Inflammatory macrophage treated with lipopolysaccharide for 1 hour (primary cell): ENCODE data around the gene CLCNKB.

Experiments used
- DNase-seq, 2 donors: peaks; one replicate each; pipeline ENCODE4 v3.0.0-alpha.2; 2020 to 2022

CLCNKB gene

DNA sequence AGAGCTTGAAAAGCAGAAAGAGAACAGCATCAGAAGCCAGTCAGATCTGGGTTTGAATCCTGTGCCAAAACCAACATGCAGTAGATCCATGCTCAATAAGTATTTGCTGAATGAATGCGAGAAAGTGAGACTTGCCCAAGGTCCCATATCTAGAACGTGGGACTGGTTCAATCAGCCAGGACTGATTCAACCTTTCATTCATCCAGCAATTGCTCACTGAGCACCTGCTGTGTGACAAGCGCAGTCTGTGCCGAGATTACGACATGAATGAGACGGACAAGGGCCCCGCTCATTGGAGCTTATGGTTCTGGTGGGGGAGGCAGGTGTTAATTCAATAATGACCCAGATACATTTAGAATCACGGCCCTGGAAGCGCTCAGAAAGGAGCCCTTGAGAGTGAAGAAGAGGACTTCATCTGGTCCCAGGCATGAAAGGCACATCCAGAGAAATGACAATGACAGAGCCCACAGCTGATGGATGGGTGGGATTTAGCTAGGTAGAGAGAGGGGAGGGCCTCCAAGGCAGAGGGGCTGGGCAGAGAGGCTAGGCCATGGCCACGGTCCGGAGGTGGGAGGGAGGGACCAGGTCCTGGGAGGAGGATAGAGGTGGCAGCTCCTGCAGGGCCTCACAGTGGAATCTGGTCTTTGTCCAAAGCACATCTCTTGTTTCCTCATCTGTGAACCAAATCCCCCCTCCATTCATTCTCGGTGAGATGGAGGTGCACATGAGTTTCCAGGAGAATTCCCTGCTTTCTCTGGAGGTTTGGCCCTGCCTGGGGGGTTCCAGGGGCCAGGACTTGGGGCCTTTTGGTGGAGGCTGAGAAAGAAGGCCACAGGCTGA lies 34.0 kb downstream of the CLCNKB start:
- no peak for DNase-seq

GRCh38 chr1:16078925-16079656 lies 35.5 kb downstream of the CLCNKB start:
- peak; percentile 22 to 72 for DNase-seq

DNA sequence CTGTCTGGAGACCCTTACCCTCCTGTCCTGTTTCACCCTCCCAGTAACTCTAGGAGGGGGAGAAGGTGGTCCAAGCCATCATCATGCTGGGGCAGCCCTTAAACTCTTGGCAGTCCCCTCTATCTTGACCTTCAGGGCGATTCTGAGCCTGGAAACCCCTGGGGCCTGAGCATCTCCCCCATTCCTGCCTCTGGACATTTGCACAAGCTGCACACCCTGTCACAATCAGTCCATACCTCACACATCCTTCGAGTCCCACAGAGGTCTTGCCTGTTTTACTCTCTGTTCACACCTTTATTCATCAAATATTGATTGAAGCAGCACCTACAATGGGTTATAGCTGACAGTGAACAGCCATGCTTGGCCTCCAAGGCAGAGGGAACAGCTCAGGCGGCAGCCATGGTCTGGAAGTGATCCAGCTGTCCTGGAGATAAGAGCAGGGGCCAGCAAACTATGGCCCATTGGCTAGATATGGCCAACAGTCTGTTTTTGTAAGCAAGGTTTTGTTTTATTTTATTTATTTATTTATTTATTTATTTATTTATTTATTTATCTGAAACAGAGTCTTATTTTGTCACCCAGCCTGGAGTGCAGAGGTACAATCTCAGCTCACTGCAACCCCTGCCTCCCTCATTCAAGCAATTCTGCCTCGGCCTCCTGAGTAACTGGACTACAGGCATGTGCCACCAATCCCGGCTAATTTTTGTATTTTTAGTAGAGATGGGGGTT lies 37.0 kb downstream of the CLCNKB start:
- DNase-seq, result no peak

GRCh38 chr1:16081636-16082035 lies 38.1 kb downstream of the CLCNKB start:
- no peak for DNase-seq

GRCh38 chr1:16082283-16083038 lies 38.9 kb downstream of the CLCNKB start:
- DNase-seq, result peak; percentile 29 to 90

DNA sequence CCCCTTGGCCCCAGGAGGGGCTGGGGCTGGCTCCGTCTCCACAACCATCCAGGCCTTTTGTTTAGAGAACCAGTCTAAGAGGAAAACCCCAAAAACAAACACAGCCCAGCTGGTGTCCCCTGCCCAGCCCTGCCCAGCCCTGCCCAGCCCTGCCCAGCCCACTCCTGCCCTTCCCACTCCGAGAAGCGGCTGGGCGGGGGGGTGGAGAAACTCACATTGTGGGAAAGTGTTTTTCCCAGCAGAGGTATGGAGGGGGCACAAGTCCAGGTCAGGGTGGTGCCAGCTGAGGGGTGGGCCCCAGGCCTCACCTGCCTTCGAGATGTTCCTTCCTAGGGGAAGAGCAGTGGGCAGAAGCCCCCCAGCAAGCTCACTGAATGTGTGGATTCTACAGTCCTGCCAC lies 39.9 kb downstream of the CLCNKB start:
- no peak for DNase-seq

DNA sequence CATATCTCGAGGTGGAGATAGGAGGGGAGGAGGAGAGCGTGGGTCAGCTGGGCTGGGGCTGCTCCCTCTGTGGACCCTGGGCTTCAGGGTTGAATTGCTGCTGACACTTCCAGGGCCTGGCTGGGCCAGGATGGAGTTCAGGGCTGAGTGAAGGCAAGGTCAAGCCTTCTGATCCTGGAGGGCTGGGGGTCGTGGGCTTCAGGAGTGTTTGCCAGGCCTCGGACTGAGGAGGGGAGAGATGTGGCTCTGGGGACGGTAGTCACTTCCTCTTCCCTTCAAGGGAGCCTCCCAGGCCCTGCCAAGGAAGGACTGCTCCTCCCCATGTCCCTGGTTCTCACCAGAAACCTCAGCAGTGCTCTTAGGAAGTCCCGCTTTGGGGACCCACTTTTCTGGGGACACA lies 41.9 kb downstream of the CLCNKB start:
- peak in 1 of 2 donors; percentile 16 for DNase-seq

DNA sequence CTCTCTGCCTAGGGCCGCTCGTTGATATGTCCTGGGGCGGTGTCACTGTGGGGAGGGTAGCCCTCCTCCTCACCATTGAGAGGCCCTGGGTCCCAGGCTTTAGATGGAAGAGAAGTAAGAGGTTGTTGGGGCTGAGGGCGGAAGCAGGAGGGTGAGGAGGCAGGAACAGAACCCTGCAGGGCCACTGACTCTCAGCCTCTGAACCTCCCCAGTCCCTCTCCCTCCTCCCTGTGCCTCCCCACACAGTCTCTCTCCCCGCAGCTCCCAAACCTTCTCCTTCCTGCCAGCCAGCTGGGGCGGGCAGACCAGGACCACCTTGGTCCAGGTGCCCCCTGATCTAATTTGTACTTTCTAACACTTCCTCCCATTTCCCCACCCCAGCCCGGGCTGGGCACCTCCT lies 44.2 kb downstream of the CLCNKB start:
- no peak for DNase-seq

- no peak for DNase-seq
Measured at GRCh38 chr1:16088351-16088911, 44.8 kb downstream of the CLCNKB start.

DNA sequence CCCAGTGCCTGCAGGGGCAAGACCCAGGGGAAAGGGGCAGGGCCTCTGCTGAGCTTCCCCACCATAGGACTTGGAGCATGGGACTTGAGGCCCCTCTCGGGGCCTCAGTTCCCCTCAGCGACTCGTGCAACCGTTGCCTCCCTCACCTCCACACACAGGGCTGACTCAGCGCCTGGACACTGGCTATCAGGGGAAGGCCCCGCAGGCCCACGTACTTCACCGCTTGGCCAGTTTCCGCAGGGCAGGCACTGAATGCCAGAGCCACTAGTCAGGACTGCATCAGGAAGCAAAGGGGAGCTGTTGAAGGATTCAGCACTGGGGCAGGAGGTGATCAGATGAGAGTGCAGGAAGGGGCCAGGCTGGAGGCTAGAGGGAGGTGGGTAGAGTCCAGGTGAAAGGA lies 45.4 kb downstream of the CLCNKB start:
- no peak for DNase-seq

GRCh38 chr1:16090076-16090826 lies 46.7 kb downstream of the CLCNKB start:
- DNase-seq, result no peak

DNA sequence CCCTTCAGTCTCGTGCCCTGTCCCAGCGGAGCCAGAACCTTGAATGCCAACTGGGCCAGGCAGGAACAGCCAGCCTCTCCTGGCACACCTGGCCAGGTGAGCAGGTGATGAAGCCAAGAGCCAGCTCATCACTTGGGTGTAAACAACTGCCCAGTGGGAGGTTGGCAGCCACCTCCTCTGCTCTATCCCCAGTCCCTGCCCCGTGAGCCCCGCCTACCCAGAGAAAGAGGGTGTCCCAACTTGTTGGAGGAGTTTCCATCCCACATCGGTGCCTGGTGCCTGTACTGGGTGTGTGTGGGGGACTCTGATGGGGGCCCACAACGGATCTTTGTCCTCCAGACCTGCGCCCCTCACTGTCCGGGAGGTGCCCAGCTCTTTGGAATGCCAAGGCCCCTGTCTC lies 47.7 kb downstream of the CLCNKB start:
- no peak for DNase-seq

- DNase-seq, result no peak
Measured at GRCh38 chr1:16092097-16092922, 48.7 kb downstream of the CLCNKB start.

GRCh38 chr1:16092923-16093511 lies 49.4 kb downstream of the CLCNKB start:
- DNase-seq, result no peak

DNA sequence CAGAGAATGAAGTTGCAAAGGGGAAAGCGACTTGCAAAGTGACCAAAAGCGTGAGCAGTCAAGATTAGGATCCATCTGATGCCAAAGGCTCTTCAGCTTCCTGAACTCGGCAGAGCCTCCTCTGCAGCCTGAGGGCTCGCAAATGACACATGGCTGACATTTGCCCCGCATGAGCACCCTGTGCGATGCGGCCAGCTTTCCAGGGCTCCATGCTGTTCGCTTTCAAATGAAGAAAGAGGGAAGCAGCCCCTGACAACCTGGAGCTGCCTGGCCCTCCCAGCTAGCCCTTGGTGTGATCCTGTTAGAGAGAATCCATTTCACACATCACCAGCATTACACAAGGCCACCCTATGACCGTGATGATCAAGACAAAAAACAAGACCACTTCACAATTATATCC lies 50.0 kb downstream of the CLCNKB start:
- DNase-seq, result no peak

DNA sequence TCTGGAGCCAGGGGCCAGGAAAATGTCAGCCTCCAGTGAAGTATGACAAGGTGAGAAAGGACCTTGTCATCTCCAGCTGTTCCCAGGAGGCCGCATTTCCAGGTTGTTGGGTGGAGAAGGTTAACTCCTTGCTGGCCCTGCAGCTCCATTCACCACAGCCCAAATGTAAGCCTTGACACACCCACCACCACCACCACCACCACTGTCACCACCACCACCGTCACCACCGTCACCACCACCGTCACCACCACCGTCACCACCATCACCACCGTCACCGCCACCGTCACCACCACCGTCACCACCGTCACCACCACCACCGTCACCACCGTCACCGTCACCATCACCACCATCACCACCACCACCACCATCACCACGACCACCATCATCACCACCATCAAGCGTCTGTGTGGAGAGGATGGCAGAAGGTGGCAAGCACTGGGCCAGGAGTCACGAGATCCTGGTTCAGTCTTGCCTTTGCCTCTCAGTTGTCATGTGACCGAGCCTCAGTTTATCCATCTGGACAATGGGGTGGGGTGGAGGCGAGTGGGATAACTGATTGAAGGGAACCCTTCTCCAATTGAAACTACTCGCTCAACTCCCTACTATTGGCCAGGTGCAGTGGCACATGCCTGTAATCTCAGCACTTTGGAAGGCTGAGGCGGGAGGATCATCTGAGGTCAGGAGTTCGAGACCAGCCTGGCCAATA lies 51.0 kb downstream of the CLCNKB start:
- DNase-seq, result no peak

GRCh38 chr1:16095447-16095846 lies 51.9 kb downstream of the CLCNKB start:
- no peak for DNase-seq

GRCh38 chr1:16099412-16099811 lies 55.8 kb downstream of the CLCNKB start:
- no peak for DNase-seq

DNA sequence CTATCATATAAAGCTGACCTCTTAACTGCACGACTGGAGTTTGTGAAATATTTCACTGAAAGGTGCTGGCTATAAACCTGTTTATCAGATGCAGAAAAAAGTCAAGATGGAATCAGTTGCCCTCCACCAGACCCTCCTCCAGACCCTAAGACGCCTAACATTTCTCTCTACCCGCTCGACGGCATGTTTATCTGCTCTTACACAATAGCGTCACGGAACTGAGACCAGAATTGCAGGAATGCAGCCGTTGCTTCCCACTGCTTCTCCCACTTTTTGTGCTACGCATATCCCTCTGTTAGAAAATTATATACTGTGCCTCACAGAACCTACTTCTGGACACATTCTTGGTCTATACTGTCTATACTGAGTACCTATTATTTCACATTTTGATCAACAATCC lies 58.0 kb downstream of the CLCNKB start:
- no peak for DNase-seq
